PC-3 (cell line): ENCODE measurements around the gene RETN. TPM values are rescaled to one million over a fixed set of nuclear protein-coding genes. Genes with fewer than 3 reads are reported as not detected.

Experiments used
- ATAC-seq: fragments of 200-7000 bp; cut with Tn5 transposase; 2 replicates; pipeline ENCODE4 v1.9.1; 2020; ENCODE audit warnings: mild to moderate bottlenecking, moderate library complexity
- BruUV-seq: library from RNA; stranded (reverse); fragments of 400-500 nt; replicated peaks from 2 replicates; lab custom pipeline; 2021; lab: Mats Ljungman, UMichigan
- CTCF ChIA-PET: fragments of 300-600 bp; sonication (Branson Sonifier 250); formaldehyde crosslinking; loops from one replicate; lab custom pipeline; 2022; ENCODE audit warnings: antibody characterized with exemption; lab: Charles Lee
- POLR2A ChIA-PET: fragments of 300-600 bp; sonication (Branson Sonifier 250); formaldehyde crosslinking; loops from one replicate; lab custom pipeline; 2022; ENCODE audit warnings: antibody characterized with exemption; ENCODE audit not compliant: unreplicated experiment; lab: Charles Lee
- DNase-seq: peaks from one replicate; pipeline ENCODE4 v3.0.0-alpha.2; 2015
- H2AFZ ChIP-seq: fragments of 300-600 bp; sonication (generic); 2 replicates; pipeline ENCODE4 v1.6.0; 2016; ENCODE audit warnings: antibody characterized with exemption, low read length
- H3F3A ChIP-seq: fragments of 300-600 bp; sonication (generic); one replicate; pipeline ENCODE4 v1.6.0; 2017; ENCODE audit warnings: antibody characterized with exemption, low read length, control low read depth, mild to moderate bottlenecking; ENCODE audit not compliant: unreplicated experiment
- H3K27ac ChIP-seq: fragments of 300-600 bp; sonication (generic); 2 replicates; pipeline ENCODE4 v1.5.1; 2016; ENCODE audit warnings: mild to moderate bottlenecking, low read length
- H3K27me3 ChIP-seq: fragments of 300-600 bp; sonication (generic); 2 replicates; pipeline ENCODE4 v1.6.1; 2016; ENCODE audit warnings: low read length, mixed read lengths
- H3K36me3 ChIP-seq: fragments of 300-600 bp; sonication (generic); 2 replicates; pipeline ENCODE4 v1.6.1; 2016; ENCODE audit warnings: low read depth, mixed run types, low read length, mixed read lengths
- H3K4me1 ChIP-seq: fragments of 300-600 bp; sonication (generic); 2 replicates; pipeline ENCODE4 v1.5.1; 2016; ENCODE audit warnings: low read length; ENCODE audit not compliant: insufficient read depth
- H3K4me2 ChIP-seq: fragments of 300-600 bp; sonication (generic); 2 replicates; pipeline ENCODE4 v1.6.0; 2016; ENCODE audit warnings: low read length
- H3K4me3 ChIP-seq: fragments of 300-600 bp; sonication (generic); 2 replicates; pipeline ENCODE4 v1.5.1; 2016; ENCODE audit warnings: mild to moderate bottlenecking, low read length, mixed read lengths
- H3K79me2 ChIP-seq: fragments of 300-600 bp; sonication (generic); 2 replicates; pipeline ENCODE4 v1.6.1; 2017; ENCODE audit warnings: low read length, mixed read lengths
- H3K9ac ChIP-seq: fragments of 300-600 bp; sonication (generic); 2 replicates; pipeline ENCODE4 v1.6.0; 2016; ENCODE audit warnings: mild to moderate bottlenecking, low read length
- H3K9me2 ChIP-seq: fragments of 300-600 bp; sonication (generic); replicated peaks from 2 replicates; pipeline ENCODE4 v1.6.1; 2016; ENCODE audit warnings: mixed run types, low read length, mixed read lengths
- H3K9me3 ChIP-seq: fragments of 300-600 bp; sonication (generic); 2 replicates; pipeline ENCODE4 v1.6.1; 2016; ENCODE audit warnings: low read length, mixed read lengths
- H4K20me1 ChIP-seq: fragments of 300-600 bp; sonication (generic); 2 replicates; pipeline ENCODE4 v1.6.1; 2016; ENCODE audit warnings: low read length, mixed read lengths
- CTCF ChIP-seq: fragments of 300-600 bp; sonication (generic); conservative IDR thresholded peaks from 2 replicates; pipeline ENCODE4 v1.5.1; 2017; ENCODE audit warnings: antibody characterized with exemption, low read depth, mild to moderate bottlenecking, low read length
- EZH2 ChIP-seq: fragments of 300-600 bp; sonication (generic); IDR thresholded peaks from one replicate; pipeline ENCODE4 v1.6.1; 2017; ENCODE audit warnings: antibody characterized with exemption, mild to moderate bottlenecking, low read length; ENCODE audit not compliant: unreplicated experiment
- EZH2phosphoT487 ChIP-seq: fragments of 300-600 bp; sonication (generic); IDR thresholded peaks from 2 replicates; pipeline ENCODE4 v1.6.1; 2018; ENCODE audit warnings: mild to moderate bottlenecking, antibody characterized with exemption, low read length, borderline replicate concordance
- intact Hi-C: fragments of 100-400 bp; cut with micrococcal nuclease; formaldehyde crosslinking; loops from 2 replicates; pipeline ENCODE4 v1.9.0; 2023
- total RNA-seq: library from RNA; depleted of rRNA; stranded (reverse); fragments of >200 nt; gene quantifications from 2 replicates; pipeline ENCODE4 v1.2.3, GENCODE V29; 2014

RETN gene
- total RNA-seq, 1 experiment from 2014 or later, result not detected

DNA sequence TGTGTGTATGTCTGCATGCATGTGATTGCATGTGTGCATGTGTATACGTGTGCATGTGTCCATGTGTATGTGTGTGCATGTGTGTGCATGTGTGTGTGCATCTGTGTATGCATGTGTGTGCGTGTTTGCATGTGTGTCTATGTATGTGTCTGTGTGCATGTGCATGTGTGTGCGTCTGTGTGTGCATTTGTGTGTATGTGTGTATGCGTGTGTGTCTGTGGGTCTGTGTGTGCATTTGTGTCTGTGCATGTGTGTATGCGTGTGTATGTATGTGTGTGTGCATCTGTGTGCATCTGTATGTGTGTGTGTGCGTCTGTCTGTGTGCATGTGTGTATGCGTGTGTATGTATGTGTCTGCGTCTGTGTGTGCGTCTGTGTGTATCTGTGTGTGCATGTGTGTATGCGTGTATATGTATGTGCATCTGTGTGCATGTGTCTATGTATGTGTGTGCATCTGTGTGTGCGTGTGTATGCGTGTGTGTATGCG, 28.9 kb upstream of the RETN start:
- Histone ChIP-seq H3K79me2 (peaks cover 23% of the 10 kb centered on the region), H3K9me2 (no peaks in the 10 kb centered on the region), H3K4me3 (no peak overlapping the region), H3K9ac (no peak overlapping the region), H3K27me3 (no peaks in the 10 kb centered on the region), H2AFZ (no peak overlapping the region), H3K36me3 (peaks cover 3% of the 10 kb centered on the region; the same call in 1 of the 2 replicates), H3K27ac (no peak overlapping the region), H3K9me3 (no peaks in the 10 kb centered on the region), H3F3A (no peaks in the 10 kb centered on the region), H3K4me1 (peaks cover 3% of the 10 kb centered on the region; the same call in 1 of the 2 replicates), H3K4me2 (no peak overlapping the region), H4K20me1 (no peaks in the 10 kb centered on the region)
- TF ChIP-seq EZH2 (no peak), EZH2phosphoT487 (no peak), CTCF (no peak)
- ChIA-PET POLR2A (no interaction called here), CTCF (no interaction called here)
- intact Hi-C loops, result no loop called here
- BruUV-seq, result no TSS peak
- no peak for ATAC-seq
- no peak for DNase-seq

- ChIA-PET POLR2A (no interaction called here), CTCF (interaction anchor here (0.5 to 0.6 kb wide), 2 partner anchors 11 to 280 kb away, joined by 3 read pairs; no protein-coding TSS in a partner anchor)
- TF ChIP-seq EZH2phosphoT487 (no peak), CTCF (no peak), EZH2 (no peak)
- no peaks in the 10 kb centered on the region for H3K9me2 ChIP-seq
- no TSS peak for BruUV-seq
- H3F3A ChIP-seq, result no peaks in the 10 kb centered on the region
- DNase-seq, result no peak
- H3K4me2 ChIP-seq, result no peak overlapping the region
- peaks cover 23% of the 10 kb centered on the region for H3K79me2 ChIP-seq
- H3K4me1 ChIP-seq, result peaks cover 3% of the 10 kb centered on the region; the same call in 1 of the 2 replicates
- no peaks in the 10 kb centered on the region for H3K9me3 ChIP-seq
- no peak overlapping the region for H2AFZ ChIP-seq
- H3K36me3 ChIP-seq, result peaks cover 5% of the 10 kb centered on the region; the same call in 1 of the 2 replicates
- no peaks in the 10 kb centered on the region for H3K27me3 ChIP-seq
- H4K20me1 ChIP-seq, result no peaks in the 10 kb centered on the region
- intact Hi-C loops, result no loop called here
- ATAC-seq, result no peak
- no peak overlapping the region for H3K4me3 ChIP-seq
- no peak overlapping the region for H3K9ac ChIP-seq
- H3K27ac ChIP-seq, result no peak overlapping the region
Observed at GRCh38 chr19:7640803-7641202, 28.0 kb upstream of the RETN start.
